NCI-H510A treated with DMSO at 0.1 percent for 48 hours (cell line): Measurements from ENCODE around the gene ALDH1L1.
"Not testable (repeated sequence)": the region's sequence is repeated elsewhere in the genome, so short reads cannot be mapped to it uniquely, and the experiment has no call there.

ENCODE experiments used
- DNase-seq: peaks from one replicate; lab custom pipeline; 2025; lab: John Stamatoyannopoulos, UW

The ALDH1L1 gene

GRCh38 chr3:126104742-126105605, 75.4 kb downstream of the ALDH1L1 start:
- DNase-seq: no peak

DNA sequence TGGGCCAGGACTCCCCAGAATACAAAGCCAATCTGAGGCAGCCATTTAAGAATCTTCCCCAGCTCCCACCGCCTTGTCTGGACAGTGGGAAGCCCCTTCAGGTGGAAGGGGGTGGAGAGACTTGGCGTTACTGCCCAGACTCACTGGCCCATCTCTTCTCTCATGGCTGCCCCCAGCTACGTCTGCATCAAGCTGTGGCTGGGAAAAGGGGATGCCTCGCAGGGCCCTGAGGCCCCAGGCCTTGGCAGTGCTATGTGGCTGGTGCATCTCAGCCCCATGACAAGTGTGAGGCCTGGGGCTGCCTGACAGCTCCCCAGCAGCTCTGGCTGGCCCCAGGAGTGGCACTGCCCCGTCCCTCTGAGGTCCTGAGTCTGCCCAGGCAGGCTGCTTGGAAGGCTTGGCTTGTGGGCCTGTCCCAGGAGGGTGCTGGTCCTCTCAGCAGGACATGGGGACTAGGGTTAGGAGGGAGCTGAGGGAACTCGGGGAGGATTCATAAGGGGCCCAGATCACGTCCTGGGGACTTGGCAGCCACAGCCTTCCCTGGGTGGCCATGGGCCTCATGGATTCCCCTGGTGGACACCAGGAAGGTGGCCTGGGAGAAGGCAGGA, 76.3 kb downstream of the ALDH1L1 start:
- no peak for DNase-seq

- no peak for DNase-seq
Measured at GRCh38 chr3:126103121-126104027, 77.0 kb downstream of the ALDH1L1 start.

DNA sequence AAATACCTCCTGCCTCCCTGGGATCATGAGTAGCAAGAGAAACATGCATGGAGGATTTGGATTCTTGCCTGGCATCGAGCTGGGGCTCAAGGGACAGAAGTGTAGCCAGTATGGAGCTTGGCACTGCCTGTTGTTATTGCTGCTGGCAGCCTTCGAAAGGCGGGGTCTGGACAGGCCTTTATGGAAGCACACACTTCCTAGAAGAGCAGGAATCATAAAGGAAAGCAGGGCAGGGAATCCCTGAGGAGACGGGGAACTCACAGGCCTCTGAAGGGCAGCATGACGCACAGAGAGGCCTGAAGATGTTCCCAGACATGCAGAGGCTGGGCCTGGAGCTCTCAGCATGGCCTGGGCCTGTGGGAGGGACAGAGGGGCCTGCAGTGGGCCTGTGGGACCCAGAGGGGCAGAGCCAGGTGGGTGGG, 77.8 kb downstream of the ALDH1L1 start:
- no peak for DNase-seq

GRCh38 chr3:126102011-126102410, 78.4 kb downstream of the ALDH1L1 start:
- no peak for DNase-seq

- no peak for DNase-seq
Measured at GRCh38 chr3:126101521-126101982, 78.8 kb downstream of the ALDH1L1 start.

DNA sequence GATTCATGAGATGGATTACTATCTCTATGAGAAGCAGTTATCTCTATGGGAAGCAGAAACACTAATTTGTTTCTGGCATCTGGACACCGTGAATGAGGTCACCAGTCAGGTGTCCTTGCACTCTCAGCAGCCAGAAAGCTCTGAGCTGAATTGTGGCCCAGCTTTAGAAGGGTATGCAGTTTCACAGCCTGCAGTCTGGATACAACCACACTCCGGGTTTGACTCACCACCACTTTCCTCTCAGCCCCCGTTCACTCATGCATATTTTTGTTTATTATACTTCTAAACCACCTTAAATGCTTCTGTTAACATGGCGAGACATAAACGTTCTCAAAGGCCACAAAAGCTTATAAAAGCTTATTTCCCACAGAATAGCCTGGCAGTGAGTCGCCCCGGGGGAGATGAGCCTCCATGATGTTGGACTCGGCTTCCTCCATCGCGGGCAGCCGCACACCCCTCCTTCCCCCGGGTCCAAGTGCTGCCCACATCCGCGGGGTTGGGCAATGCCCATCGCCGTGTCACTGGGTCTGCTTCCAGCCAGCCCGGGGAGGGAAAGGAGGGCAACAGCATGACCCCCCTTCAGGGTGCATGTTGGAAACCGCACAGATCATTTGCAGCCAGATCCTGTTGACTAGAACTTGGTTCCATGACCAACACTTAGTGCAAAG, 79.6 kb downstream of the ALDH1L1 start:
- DNase-seq: no peak

- DNase-seq: no peak
Measured at GRCh38 chr3:126100269-126100633, 80.1 kb downstream of the ALDH1L1 start.

DNA sequence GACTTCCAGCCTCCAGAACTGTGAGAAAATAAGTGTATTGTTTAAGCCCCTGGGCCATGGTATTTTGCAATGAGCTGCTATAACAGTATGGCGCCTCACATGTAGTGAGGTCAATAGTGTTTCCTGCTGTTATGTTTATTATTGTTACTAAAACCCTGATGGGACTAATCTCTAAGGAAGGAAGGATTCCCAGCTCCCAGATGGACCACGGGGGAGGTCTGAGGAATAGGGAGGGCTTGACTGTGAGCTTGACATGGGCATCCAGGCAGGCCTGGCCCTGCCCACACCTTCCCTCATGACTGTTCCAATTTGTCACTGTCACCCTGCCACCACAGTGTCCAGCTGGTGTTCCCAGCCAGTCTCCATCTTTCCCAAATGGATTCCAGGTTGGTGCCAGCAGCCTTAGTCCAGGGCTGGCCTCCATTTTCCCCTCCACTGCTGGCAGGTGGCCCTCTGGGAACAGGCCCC, 82.0 kb downstream of the ALDH1L1 start:
- DNase-seq: no peak

GRCh38 chr3:126097801-126098200, 82.6 kb downstream of the ALDH1L1 start:
- DNase-seq: no peak

- not testable (repeated sequence) for DNase-seq
Measured at GRCh38 chr3:126096274-126096673, 84.1 kb downstream of the ALDH1L1 start.

- not testable (repeated sequence) for DNase-seq
Measured at GRCh38 chr3:126092128-126092527, 88.3 kb downstream of the ALDH1L1 start.

- DNase-seq: no peak
Measured at GRCh38 chr3:126087552-126088175, 92.7 kb downstream of the ALDH1L1 start.

DNA sequence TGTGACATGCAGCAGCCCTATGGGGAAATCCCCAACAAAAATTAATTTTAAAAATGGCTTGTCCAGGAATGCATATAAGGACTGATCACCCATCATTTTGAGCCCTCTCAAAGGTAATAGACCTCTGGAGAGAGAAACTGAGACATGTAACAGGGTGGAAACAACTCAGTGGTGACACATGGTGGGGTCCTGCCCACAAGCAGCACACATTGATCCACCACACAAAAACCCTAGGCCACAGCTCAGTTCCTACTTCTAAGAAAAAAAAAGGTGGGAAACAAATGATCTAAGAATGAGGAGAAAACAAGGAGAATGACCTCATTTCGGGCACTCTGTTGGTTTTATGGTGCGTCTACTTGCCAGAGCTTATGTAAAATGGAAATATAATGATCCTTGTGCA, 94.5 kb downstream of the ALDH1L1 start:
- no peak for DNase-seq

DNA sequence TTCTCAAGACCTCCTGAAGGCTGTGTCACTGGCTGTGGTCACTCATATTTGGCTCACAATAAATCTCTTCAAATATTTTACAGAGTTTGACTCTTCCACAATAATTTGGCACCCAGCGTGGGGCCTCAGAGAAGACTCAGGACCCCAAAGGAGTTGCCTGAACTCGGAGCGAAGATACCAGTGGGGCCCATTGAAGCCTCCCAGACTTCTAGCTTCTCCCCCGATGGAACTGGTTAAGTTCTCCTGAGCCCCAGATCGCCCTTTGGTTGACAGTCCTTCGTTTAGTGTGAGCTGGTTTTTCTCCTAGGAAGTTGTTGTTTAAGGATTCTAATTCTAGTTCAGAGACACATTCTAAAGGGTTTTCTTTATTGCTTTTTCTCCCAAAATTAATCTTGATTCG, 95.1 kb downstream of the ALDH1L1 start:
- no peak for DNase-seq

- no peak for DNase-seq
Measured at GRCh38 chr3:126084768-126085180, 95.6 kb downstream of the ALDH1L1 start.

GRCh38 chr3:126083913-126084767, 96.2 kb downstream of the ALDH1L1 start, which contains the start of gene SLC41A3:
Gene SLC41A3, minus strand, starts transcription at chr3:126084124. Its CDS starts 15,905 bp downstream, at chr3:126068219.
- peak; percentile 51 for DNase-seq

- no peak for DNase-seq
Measured at GRCh38 chr3:126083511-126083912, 96.9 kb downstream of the ALDH1L1 start.

DNA sequence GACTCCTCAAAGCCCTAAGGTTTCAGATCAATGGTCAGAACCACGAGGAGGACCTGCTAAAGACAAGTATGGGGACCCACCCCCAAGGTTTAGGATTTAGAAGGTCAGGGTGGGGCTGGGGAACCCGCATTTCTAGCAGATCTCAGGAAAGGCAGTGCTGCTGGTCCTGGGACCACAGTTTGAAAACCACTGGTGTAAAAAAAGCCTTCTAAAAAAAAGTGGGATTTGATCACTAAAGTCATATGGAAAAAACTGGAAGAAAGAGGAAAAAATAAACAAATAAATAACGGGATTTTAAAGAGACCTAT, 97.3 kb downstream of the ALDH1L1 start:
- DNase-seq: no peak
